GM19043 (cell line): ENCODE results near the gene PMEPA1.

Source experiments
- ATAC-seq: cut with Tn5 transposase; IDR thresholded peaks from one replicate; pipeline ENCODE4 v1.9.1; 2021; ENCODE audit warnings: low read depth; ENCODE audit not compliant: unreplicated experiment

The PMEPA1 gene

DNA sequence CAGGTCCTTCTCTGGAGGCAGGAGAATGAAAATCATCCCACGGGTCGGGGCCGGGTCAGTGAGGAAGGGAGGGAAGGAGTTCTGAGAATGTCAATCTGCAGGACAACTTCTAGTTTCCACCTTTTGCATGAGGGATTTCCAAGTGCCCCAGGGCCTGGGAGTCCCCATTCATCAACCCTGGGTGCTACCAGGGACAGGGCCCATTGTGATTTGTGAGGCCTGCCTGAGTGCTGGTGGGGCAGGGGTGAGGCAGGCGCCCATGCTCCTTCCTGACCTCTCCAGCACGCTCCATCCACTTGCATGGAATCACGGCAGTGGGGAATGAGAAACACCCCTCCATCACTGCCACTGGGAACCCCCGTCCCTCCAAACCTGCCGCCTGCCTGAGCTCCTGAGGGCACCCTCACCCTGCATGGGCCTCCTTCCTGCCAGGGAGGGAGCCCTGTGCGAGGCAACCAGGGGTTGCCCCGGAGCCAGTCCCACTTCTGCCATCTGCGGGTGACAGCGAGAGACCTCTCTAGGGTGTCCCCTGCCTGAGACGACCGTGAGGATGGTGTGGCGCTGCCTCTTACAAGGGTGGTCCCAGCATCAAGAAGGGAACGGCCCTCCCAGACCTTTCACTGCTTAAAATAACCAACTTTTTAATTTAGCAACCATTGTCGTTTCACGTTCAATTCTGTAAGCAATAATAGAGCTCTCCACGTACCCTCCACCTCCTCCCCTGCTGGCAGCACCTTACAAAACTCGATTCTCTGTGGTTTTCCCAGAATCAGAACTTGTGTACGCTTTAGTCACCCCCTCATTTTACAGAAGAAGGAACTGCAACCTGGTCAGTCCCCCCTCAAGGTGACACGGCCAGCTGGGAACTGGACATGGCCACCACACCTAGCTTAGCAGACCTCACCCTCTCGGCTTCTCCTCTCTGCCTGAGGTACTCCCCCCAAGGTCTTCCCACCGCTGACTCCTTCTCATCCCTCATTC lies 28.6 kb downstream of the PMEPA1 start:
- ATAC-seq, result no peak

DNA sequence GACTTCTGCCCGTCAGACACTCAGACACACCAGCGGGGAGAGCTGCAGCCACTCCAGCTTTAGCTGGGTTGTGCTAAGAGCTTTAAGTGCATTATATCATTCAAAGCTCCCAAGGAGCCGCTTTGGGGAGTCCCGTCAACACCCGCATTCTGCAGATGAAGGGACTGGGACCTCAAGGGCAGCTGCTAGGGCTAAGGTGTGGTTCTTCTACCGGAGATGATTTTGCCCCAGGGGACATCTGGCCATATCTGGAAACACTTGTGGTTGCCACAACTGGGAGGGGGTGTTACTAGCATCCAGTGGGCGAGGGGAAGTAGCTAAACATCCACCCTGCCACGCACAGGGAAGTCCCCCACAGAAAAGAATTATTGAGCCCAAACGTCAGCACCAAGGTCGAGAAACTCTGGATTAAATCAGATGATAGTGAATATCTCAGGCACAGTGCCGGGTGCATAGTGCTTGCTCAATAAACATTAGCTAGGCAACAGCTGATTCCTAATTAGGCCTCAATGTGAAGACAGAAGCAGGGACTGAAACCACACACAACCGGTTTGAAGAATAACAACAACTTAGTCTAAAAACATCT lies 29.6 kb downstream of the PMEPA1 start:
- ATAC-seq, result peak; percentile 59

DNA sequence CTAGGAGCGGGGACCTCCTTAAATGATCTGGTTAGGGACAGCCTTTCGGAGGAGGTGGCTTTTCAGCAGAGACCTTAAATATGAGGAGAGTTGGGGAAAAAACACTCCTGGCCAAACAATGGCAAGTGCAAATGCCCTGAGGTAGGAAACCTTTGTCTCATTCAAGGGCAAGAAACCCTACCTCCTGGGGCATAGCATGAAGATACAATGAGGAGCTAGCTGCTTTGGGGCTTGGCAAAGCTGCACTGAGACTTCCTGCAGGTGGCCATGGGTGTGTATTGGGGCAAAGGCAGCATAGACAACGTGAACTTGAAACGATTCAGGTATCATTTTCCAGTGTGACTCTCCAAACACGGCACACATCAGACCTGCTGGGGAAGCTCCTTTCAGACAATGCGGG lies 30.7 kb downstream of the PMEPA1 start:
- ATAC-seq, result no peak

DNA sequence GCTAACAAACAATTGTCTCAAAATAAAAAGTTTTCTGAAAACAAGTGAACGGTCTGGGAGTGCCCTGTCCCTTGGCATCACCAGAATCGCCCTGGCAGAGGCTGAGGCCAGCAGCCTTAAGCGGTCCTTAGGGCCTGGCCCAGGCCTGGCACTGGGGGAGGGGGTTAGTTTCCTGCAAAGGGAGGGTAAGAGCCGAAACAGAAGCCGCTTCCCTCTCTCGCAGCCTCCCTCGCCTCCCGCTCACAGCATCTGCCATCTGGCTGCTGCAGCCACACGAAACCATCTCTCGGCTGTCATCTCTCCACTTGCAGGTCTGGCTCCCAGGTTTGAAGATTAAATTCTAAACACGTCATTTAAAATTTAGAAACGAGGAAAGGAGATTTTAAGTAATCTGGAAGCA lies 31.5 kb downstream of the PMEPA1 start:
- ATAC-seq, result no peak

DNA sequence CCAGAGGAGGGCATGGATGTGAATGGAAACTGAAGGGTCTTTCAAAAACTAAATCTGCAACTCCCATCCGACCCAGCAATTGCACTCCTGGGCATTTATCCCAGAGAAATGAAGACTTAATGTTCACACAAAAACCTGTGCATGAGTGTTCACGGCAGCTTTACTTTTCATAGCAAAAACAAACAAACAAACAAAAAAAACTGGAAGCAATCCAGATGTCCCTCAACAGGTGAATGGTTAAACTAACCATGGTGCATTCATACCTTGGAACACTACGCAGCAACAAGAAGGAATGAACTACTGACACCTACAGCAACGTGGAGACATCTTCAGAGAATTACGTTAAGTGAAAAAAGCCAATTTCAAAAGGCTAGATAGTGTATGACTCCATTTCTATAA lies 32.2 kb downstream of the PMEPA1 start:
- ATAC-seq, result no peak

DNA sequence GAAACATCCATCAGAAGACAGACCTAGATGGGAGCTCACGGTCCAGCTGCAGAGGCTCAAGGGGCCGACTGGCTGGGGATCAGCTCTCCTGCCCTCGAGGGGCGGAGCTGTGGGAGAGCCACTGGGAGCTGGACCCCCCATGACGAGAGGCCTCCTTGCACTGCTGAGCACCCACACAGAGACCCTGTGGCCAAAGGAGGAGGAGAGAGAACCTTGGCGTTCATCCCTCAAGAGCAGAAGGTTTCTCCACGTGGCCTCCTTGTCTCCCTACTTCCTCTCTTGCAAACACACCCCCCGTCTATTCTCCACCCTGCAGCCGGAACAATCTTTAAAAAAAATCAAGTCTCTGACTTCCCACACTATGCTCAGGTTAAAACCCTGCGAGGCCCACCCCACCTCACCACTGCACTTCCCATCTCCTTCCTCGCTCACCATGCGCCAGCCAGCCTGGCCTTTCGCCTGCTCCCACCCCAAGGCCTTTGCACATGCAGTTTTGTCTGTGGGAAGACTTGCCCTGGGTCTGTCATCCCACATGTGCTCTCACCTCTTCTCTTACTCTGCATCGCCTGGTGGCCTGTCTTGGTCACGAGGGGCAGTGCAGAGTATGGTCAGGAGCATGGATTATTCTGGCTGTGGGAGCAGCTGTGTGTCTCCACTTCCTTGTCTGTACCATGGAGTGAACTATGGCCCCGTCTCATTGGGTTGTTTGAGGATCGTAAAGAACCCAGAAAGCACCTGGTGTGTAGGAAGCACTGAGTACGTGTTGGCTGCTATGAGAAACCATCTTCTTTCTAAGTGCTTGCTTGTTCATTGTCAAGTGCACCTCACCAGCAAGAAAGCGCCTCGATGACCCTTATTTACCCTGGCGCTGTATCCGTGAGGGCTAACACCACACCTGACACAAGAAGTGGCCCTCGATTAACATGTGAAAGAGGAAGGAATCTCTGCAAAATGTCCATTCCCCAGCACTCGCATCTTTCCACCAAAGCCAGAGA lies 32.9 kb downstream of the PMEPA1 start:
- ATAC-seq, result no peak

DNA sequence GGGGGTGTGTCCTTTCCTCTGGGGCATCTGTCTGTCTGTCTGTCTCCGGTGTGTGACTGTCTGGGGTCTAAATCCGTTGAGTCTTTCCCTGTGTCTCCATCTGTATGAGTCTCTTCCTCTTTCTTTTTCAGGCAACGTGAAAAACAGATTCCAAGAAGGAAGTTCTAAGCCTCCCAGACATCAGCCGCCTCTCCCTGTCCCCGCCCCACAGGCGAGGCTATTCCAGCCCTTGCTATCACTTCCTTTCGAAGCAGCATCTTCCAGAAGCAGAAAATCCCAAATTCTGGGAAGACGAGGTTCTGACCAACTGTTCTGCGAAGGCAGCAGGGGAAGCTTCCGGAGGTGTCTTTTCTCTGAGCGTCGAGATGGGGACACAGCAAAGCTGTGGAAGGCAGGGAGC lies 34.0 kb downstream of the PMEPA1 start:
- no peak for ATAC-seq

DNA sequence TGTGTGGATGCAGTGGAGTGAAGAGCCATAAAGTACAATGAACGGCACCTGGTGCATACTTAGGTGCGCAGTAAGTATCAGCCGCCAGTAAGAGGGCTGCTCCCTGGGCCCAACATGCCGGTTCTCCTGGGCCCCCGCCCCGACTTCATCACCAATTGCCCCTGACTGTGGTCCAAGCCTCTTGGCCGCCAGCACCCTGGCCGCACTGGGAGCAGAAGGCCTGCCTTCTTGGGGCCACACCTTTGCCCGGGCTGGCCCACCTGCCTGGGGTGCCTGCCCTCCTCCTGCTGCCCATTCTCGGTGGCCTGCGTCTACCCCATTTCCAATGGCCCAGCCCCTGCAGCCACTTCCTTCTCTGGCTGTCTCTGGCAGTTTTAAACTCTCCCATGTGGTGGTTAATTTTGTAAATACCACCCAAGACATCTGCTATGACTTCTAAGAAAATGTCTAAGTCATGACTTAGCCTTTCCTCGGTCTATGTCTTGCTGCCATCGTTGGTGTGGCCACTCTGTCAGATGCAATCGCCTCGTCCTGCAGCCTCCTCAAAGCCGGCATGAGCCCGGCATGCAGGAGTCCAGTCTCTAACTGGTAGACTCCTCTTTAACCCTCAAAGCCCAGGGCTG lies 36.8 kb downstream of the PMEPA1 start:
- no peak for ATAC-seq

DNA sequence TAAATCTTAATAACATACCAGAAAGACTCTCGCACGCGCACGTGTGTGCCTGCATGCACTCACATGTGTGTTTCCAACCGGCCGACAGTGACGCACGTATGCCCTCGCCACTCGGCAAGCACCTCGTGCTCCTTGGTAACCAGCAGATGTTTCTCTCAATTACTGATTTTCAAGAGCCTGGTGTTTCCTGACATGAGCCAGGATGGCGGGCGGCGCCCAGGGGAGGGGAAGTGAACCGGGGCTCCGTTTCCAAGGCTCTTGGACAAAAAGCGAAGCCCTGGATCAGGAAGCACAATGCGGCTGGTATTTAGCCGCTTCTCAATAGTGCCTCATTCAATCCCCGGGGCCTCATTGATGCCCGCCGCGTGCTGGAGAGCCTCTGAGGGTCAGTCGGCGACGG lies 37.7 kb downstream of the PMEPA1 start:
- no peak for ATAC-seq

DNA sequence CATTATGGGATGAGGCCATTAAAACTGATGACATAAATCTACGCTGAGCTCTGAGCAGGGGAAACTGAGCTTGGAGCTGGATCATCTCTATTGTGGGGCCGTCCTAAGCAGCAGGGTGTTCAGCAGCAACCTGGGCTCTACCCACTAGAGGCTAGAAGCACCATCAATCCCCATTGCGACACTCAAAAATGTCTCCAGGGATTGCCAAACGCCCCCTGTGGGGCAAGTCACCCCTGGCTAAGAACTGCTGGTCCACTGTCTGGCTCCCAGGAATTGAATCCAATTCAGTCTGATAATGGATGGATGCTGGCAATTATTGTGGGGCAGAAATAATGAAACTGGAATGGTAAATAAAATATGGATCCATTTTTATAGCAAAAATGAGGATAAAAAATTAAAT lies 38.2 kb downstream of the PMEPA1 start:
- ATAC-seq, result no peak

DNA sequence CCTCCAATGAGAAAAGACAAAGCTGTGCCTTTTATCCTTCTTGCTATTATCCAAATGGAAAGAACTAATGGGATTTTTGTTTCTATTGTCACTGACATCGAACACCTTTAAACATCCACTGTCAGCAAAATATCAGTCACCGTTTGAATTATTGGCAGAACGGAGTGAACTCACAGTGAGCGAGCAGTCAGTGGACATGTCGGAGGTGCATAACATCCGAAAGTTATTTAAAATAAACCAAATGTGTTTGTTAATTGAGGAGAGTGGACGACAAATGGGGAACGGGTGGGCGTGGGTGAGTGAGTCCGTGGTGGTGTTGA lies 38.8 kb downstream of the PMEPA1 start:
- ATAC-seq, result no peak

DNA sequence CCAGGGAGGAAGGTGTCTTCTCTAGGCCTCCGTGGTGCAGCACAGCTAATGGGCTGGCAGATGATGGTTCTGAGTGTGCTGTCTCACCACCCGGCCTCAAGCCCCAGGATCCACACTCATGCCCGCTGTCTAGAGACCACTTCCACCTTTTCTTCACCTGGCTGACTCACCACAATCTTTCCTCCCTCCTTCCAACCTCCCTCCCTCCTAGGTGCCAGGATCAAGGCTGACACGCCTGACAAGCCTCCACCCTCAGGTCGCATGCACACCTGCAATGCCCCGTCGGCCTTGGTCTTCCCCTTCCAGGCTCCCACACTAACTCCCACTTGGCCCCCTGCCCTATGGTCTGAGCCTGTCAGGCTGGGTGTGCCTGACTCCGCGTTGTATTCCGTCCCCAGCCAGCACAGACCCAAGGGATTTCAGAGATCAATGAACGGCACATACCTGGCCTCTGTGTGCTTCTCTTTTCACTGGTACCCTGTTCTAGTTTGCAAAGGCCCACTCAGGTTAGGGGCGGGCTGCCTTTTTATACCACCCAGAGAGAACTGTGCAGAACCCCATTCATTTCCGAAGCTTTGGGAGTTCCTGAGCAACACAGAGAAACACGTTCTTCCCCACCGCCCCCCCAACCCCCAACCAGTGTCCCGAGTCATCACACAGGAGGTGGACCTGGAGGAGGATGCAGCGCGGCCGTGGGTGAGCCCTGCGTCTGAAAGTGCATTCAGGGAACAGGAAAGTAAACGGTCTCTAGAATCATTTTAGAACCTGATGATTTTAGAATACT lies 39.3 kb downstream of the PMEPA1 start:
- no peak for ATAC-seq

DNA sequence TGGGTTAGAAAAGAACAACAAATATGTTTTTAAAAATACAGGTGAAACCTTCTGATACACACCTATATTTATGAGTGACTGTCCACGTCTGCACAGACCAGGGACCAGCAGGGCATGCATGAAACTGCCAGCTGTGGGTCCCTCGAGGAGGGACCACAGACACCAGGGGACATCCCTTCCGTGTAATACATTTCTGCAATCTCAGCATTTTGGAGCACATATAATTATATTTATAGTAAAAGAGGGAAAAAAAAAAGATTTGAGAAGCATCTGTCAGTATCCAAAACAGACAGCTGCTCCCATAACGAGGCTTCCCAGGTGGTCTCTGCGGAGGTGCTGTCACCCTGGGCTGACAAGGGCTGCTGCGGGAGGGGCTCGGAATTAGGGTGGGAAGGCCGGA lies 40.2 kb downstream of the PMEPA1 start:
- no peak for ATAC-seq

DNA sequence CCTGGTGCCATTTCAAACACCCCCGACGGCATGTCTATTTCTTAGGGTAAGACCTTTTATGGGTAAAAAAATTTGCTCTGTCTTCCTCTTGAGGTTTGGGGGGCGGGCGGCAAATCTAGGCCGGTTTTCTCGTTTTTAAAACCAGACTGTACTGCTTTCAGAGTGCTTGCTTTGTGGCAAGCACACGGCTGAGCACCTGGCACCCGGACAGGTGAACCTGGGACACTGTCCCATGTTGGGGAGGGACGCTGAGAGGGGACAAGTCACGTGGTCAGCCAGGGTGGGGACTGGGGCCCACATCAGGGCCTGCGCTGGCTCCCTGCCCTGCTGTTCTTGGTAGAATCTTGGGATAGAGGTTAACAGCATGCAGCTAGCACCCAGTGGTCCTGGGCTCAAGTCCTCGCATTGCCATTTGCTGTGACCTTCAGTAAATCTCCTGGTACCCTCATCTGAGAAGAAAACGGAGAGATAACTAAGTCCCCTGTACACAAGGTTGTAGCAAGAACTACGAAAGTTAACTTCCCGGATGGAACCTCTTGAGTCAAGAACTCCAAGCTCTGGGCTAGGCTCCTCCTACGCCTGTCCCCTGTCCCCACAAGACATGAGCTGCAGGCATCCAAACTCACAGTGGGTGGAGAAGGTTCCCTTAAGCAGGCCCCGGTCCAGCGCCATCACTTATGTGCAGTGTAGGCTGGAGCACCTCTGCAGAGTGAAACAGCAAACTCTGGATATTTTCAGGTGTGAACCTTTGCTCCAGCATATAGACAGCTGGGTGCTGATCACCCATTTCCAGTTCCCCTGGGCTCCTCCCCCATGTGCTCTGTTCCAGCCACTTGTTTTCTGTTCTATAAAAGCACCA lies 41.7 kb downstream of the PMEPA1 start:
- no peak for ATAC-seq

DNA sequence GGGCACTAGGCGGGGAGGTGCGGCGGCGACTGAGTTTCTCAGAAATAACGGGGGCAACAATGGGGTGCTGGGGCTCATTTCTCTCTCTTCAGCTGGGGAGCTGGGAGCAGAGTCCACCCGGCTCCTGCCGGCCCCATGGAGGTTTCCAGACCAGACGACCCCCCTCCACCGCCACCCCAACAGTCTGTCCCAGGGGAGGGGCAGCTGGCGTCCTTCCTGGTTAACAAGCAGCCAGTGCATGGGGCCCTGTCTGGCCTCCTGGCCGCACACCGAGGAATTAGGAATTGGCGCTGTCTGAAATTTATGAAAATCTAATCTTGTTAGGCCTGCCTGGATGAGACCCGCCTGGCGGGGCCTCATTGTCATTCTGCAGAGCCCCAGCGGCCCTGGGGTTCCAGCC lies 42.4 kb downstream of the PMEPA1 start:
- ATAC-seq, result no peak

DNA sequence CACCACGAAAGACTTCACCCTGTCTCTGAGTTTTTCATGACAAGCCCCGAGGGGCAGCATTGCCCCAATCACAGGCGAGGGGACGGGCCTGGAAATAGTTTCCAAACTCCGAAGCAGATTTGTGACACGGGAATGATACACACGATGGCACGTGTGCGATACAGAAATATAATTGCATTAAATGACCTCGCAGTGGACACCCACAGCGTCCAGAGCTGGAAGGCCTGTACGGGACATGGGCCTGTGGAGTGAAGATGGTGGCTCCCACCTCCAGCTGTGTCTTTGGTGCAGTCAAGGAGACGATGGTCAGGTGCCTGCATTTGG lies 43.0 kb downstream of the PMEPA1 start:
- ATAC-seq, result no peak

DNA sequence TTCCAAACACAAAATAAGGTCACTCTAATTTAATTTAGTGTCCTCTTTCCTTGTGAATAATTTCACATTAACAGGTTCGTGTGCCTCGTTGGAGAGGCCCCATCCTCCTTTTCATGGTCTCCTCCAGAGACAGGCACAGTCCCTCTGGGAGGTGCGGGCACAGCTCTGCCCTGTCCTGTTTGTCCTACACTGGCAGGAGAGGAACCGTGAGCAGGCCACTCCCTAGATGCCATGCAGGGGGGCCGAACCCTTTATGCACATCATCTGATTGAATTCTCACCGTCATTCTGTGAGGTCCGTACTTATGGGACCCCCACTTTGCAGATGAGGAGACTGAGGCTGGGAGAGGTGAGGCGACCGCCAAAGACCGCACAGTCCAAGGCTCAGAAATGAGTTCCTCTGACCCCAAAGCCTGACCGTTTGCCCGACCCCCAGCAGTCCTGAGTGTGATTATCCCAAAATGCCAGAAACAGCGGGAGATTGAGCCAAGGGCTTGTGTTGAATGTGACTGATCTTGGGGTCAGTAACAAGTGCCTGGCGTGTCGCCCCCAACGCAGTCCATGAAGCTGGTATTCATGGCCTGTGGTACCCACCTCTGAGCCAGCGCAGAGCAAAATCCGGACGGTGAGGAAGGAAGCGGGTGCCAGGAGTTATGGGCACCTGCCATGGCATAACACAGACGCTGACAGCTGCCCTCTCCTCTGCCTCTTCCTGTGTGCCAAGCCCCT lies 43.5 kb downstream of the PMEPA1 start:
- no peak for ATAC-seq

DNA sequence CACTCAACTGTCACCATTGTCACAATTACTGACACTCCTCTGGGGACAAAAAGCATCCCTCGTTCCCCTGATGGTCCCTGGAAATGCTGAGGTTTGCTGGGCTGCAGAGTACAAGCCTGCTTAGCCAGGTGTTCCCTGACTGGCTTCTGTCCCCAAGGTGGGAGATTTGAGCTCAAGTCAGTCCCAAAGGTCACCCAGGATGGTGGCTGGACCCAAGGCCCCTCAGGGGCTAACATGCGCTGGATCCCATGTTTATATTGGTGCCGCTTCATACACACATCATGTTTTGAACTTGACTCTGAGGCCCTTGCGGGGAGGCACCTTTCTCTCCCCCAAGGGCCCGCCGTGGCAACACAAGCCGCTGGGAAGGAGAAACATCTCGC lies 44.2 kb downstream of the PMEPA1 start:
- no peak for ATAC-seq
